Spinal cord (tissue), 10 donors: ENCODE results near the gene ASB6. TPM values are rescaled to one million over a fixed set of nuclear protein-coding genes. Genes with fewer than 3 reads are reported as not detected.

Experiments
- DNase-seq, 6 donors: peaks; one replicate each; pipeline versions ENCODE4 v3.0.0 to v3.0.0-alpha.2; 2013 to 2015; ENCODE audit warnings: low spot score in 6 of 6, low read depth in 4 of 6
- H3K27ac ChIP-seq: one replicate; pipeline ENCODE4 v1.5.1; 2013; ENCODE audit warnings: low read depth, low read length, control low read depth
- H3K27me3 ChIP-seq: one replicate; pipeline ENCODE4 v1.6.1; 2013; ENCODE audit warnings: low read length; ENCODE audit not compliant: control insufficient read depth, insufficient read depth
- H3K36me3 ChIP-seq: one replicate; pipeline ENCODE4 v1.6.1; 2013; ENCODE audit warnings: low read length; ENCODE audit not compliant: control insufficient read depth, insufficient read depth
- H3K4me1 ChIP-seq: one replicate; pipeline ENCODE4 v1.6.1; 2013; ENCODE audit warnings: low read length; ENCODE audit not compliant: control insufficient read depth, insufficient read depth
- H3K4me3 ChIP-seq: one replicate; pipeline ENCODE4 v1.5.1; 2013; ENCODE audit warnings: low read depth, low read length, control low read depth
- H3K9me3 ChIP-seq: one replicate; pipeline ENCODE4 v1.6.1; 2013; ENCODE audit warnings: low read length; ENCODE audit not compliant: control insufficient read depth, insufficient read depth
- WGBS: methylation state at CpG from one replicate; pipeline ENCODE4 v1.1.5; 2013; ENCODE audit warnings: missing lambda C conversion rate; ENCODE audit not compliant: insufficient coverage; 5-methylcytosine and 5-hydroxymethylcytosine counted together
- polyA plus RNA-seq, 2 donors: library from polyadenylated mRNA; unstranded; fragments of 120-200 nt; gene quantifications; one replicate each; pipeline ENCODE4 v1.2.1, GENCODE V29; 2013; ENCODE audit not compliant: insufficient read length in 2 of 2
- total RNA-seq, 2 donors: library from RNA; depleted of rRNA in 1 of 2; stranded (reverse); fragments of 120-200 nt in 1 of 2; fragments of >200 nt in 1 of 2; gene quantifications; one replicate each; pipeline versions ENCODE4 v1.2.3 to v1.2.4, GENCODE V29; 2013 to 2014
- donor health status: healthy.

The ASB6 gene
- total and polyA plus RNA-seq, 4 donors = 12.3 to 33.4 (median 21.1) TPM

GRCh38 chr9:129678844-129679243, 36.9 kb upstream of the ASB6 start:
- H3K36me3 ChIP-seq = no peaks in the 10 kb centered on the region
- no peak overlapping the region for H3K4me3 ChIP-seq
- H3K4me1 ChIP-seq = peaks cover 21% of the 10 kb centered on the region
- no peak overlapping the region for H3K27ac ChIP-seq
- DNase-seq = no peak
- H3K9me3 ChIP-seq = no peaks in the 10 kb centered on the region
- WGBS = 75% methylated on average over 9 of the region's 9 CpGs
- H3K27me3 ChIP-seq = peaks cover 3% of the 10 kb centered on the region

GRCh38 chr9:129677456-129677855, 35.5 kb upstream of the ASB6 start:
- Histone ChIP-seq H3K9me3 (no peaks in the 10 kb centered on the region), H3K4me1 (peaks cover 25% of the 10 kb centered on the region), H3K4me3 (no peak overlapping the region), H3K36me3 (no peaks in the 10 kb centered on the region), H3K27me3 (peaks cover 3% of the 10 kb centered on the region), H3K27ac (no peak overlapping the region)
- peak in 1 of 6 donors; percentile 54 for DNase-seq
- WGBS = 33% methylated on average over 2 of the region's 9 CpGs

DNA sequence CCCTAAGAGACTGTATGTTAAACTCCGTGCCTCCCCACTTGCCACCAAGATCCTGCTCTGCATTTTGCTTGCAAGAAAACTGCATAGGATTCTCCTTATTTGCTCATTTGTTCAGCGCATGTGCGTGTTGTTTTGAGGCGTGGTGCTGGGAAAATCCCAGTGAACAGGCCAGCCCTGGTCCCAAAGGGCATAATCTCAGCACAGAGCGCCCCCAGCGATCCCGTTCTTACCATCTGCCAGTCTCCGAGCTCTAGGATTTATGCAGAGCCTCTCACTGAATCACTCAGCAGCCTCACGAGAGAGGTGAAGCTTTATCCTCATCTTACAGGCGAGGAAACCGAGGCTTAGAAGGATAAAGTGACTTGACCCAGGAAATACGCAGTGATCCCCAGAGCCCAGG, 35.0 kb upstream of the ASB6 start:
- Histone ChIP-seq H3K4me1 (peaks cover 25% of the 10 kb centered on the region), H3K36me3 (no peaks in the 10 kb centered on the region), H3K4me3 (no peak overlapping the region), H3K27me3 (peaks cover 3% of the 10 kb centered on the region), H3K27ac (no peak overlapping the region), H3K9me3 (no peaks in the 10 kb centered on the region)
- DNase-seq = peak in 2 of 6 donors; percentile 25 to 28
- WGBS = 76% methylated on average over 9 of the region's 12 CpGs

- H3K4me1 ChIP-seq = peaks cover 25% of the 10 kb centered on the region
- no peaks in the 10 kb centered on the region for H3K36me3 ChIP-seq
- H3K27me3 ChIP-seq = peaks cover 3% of the 10 kb centered on the region
- H3K27ac ChIP-seq = no peak overlapping the region
- H3K4me3 ChIP-seq = no peak overlapping the region
- no peak for DNase-seq
- 83% methylated on average over 4 of the region's 4 CpGs for WGBS
- no peaks in the 10 kb centered on the region for H3K9me3 ChIP-seq
Measured at GRCh38 chr9:129676287-129676686, 34.3 kb upstream of the ASB6 start.

- Histone ChIP-seq H3K4me1 (peaks cover 32% of the 10 kb centered on the region), H3K36me3 (no peaks in the 10 kb centered on the region), H3K4me3 (no peak overlapping the region), H3K27ac (no peak overlapping the region), H3K9me3 (no peaks in the 10 kb centered on the region), H3K27me3 (peaks cover 3% of the 10 kb centered on the region)
- DNase-seq = peak in 1 of 6 donors; percentile 51
- WGBS = 48% methylated on average over 27 of the region's 27 CpGs
Measured at GRCh38 chr9:129675620-129676019, 33.7 kb upstream of the ASB6 start.

GRCh38 chr9:129674229-129674628, 32.3 kb upstream of the ASB6 start:
- 86% methylated on average over 7 of the region's 7 CpGs for WGBS
- Histone ChIP-seq H3K27ac (no peak overlapping the region), H3K36me3 (no peaks in the 10 kb centered on the region), H3K4me3 (no peak overlapping the region), H3K9me3 (no peaks in the 10 kb centered on the region), H3K27me3 (peaks cover 3% of the 10 kb centered on the region), H3K4me1 (peaks cover 33% of the 10 kb centered on the region)
- DNase-seq = no peak

- DNase-seq = no peak
- no peaks in the 10 kb centered on the region for H3K36me3 ChIP-seq
- no peak overlapping the region for H3K27ac ChIP-seq
- peaks cover 33% of the 10 kb centered on the region for H3K4me1 ChIP-seq
- H3K27me3 ChIP-seq = peaks cover 3% of the 10 kb centered on the region
- 77% methylated on average over 7 of the region's 12 CpGs for WGBS
- no peak overlapping the region for H3K4me3 ChIP-seq
- H3K9me3 ChIP-seq = no peaks in the 10 kb centered on the region
Measured at GRCh38 chr9:129673602-129674001, 31.7 kb upstream of the ASB6 start.

- no peak overlapping the region for H3K4me3 ChIP-seq
- no peak for DNase-seq
- H3K9me3 ChIP-seq = no peaks in the 10 kb centered on the region
- peaks cover 33% of the 10 kb centered on the region for H3K4me1 ChIP-seq
- H3K36me3 ChIP-seq = no peaks in the 10 kb centered on the region
- H3K27me3 ChIP-seq = peaks cover 11% of the 10 kb centered on the region
- H3K27ac ChIP-seq = no peak overlapping the region
- 92% methylated on average over 6 of the region's 8 CpGs for WGBS
Measured at GRCh38 chr9:129672702-129673101, 30.8 kb upstream of the ASB6 start.

DNA sequence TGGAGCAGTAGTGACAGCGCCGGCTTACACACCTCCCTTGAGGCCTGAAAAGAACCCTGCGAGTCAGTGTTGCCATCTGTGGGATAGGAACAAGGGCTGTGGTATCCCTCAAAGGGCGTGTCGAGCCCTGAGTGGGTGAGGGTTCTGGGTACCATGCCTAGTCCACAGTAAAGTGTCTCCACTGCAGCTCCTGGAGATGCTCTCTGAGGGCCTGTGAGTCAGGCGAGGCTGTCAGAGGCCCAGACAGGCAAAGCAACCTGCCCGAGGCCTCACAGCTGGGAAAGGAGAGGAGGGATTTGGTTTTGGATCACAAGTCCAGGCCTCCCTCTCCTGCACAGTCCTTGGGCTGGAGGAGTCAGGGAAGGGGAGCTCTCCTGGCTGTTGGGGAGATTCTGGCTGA, 29.6 kb upstream of the ASB6 start:
- DNase-seq = no peak
- Histone ChIP-seq H3K4me3 (no peak overlapping the region), H3K36me3 (no peaks in the 10 kb centered on the region), H3K4me1 (peaks cover 27% of the 10 kb centered on the region), H3K27me3 (peaks cover 19% of the 10 kb centered on the region), H3K9me3 (no peaks in the 10 kb centered on the region), H3K27ac (no peak overlapping the region)
- WGBS = 86% methylated on average over 4 of the region's 7 CpGs

GRCh38 chr9:129671065-129671464, 29.1 kb upstream of the ASB6 start:
- peaks cover 24% of the 10 kb centered on the region for H3K27me3 ChIP-seq
- no peak for DNase-seq

More at GRCh38 chr9:129671065-129671464, 29.1 kb upstream of the ASB6 start:
- no peaks in the 10 kb centered on the region for H3K9me3 ChIP-seq
- H3K4me3 ChIP-seq = no peak overlapping the region
- no peak overlapping the region for H3K27ac ChIP-seq
- no peaks in the 10 kb centered on the region for H3K36me3 ChIP-seq
- WGBS = 67% methylated on average over 5 of the region's 9 CpGs
- H3K4me1 ChIP-seq = peaks cover 31% of the 10 kb centered on the region
